GM23338 (cell line): ENCODE measurements around the gene SH3GL2. TPM values are rescaled to one million over a fixed set of nuclear protein-coding genes. Genes with fewer than 3 reads are reported as not detected.

Experiments
- ATAC-seq: fragments of 200-7000 bp; cut with Tn5 transposase; 3 replicates; pipeline ENCODE4 v1.9.1; 2020
- DNase-seq: peaks from one replicate; pipeline ENCODE4 v3.0.0-alpha.2; 2015; ENCODE audit warnings: low spot score
- H2AFZ ChIP-seq: fragments of 200-600 bp; sonication (generic); 2 replicates; pipeline ENCODE4 v1.8.0; 2016; ENCODE audit warnings: antibody characterized with exemption, mild to moderate bottlenecking, moderate library complexity
- H3F3A ChIP-seq: fragments of 200-600 bp; sonication (generic); replicated peaks from 2 replicates; pipeline ENCODE4 v1.8.0; 2017; ENCODE audit warnings: antibody characterized with exemption, mixed run types, low read depth
- H3K27ac ChIP-seq: fragments of 200-600 bp; sonication (generic); 2 replicates; pipeline ENCODE4 v1.6.1; 2016; ENCODE audit warnings: low read depth
- H3K27me3 ChIP-seq: fragments of 200-600 bp; sonication (generic); 2 replicates; pipeline ENCODE4 v1.8.0; 2016; ENCODE audit warnings: mild to moderate bottlenecking, mixed run types, moderate library complexity; ENCODE audit not compliant: insufficient read depth
- H3K36me3 ChIP-seq: fragments of 200-600 bp; sonication (generic); 2 replicates; pipeline ENCODE4 v1.8.0; 2016; ENCODE audit warnings: mild to moderate bottlenecking; ENCODE audit not compliant: insufficient read depth
- H3K4me1 ChIP-seq: fragments of 200-600 bp; sonication (generic); 2 replicates; pipeline ENCODE4 v1.8.0; 2016; ENCODE audit warnings: mild to moderate bottlenecking, moderate library complexity; ENCODE audit not compliant: insufficient read depth
- H3K4me2 ChIP-seq: fragments of 200-600 bp; sonication (generic); 2 replicates; pipeline ENCODE4 v1.7.1; 2017; ENCODE audit warnings: mixed run types
- H3K4me3 ChIP-seq: fragments of 200-600 bp; sonication (generic); 2 replicates; pipeline ENCODE4 v1.6.1; 2016; ENCODE audit warnings: mixed run types
- H3K79me2 ChIP-seq: fragments of 200-600 bp; sonication (generic); replicated peaks from 2 replicates; pipeline ENCODE4 v1.8.0; 2017; ENCODE audit warnings: mild to moderate bottlenecking; ENCODE audit not compliant: insufficient read depth
- H3K9me2 ChIP-seq: fragments of 200-600 bp; sonication (generic); 2 replicates; pipeline ENCODE4 v1.8.0; 2017; ENCODE audit not compliant: insufficient read depth
- H4K20me1 ChIP-seq: fragments of 200-600 bp; sonication (generic); replicated peaks from 2 replicates; pipeline ENCODE4 v1.8.0; 2017; ENCODE audit warnings: mild to moderate bottlenecking; ENCODE audit not compliant: insufficient read depth
- H3K27ac Mint-ChIP-seq: 2 replicates; pipeline ENCODE4 v1.8.0; 2020; ENCODE audit warnings: inconsistent platforms, mild to moderate bottlenecking, moderate library complexity, mixed read lengths
- H3K27me3 Mint-ChIP-seq: 3 replicates; pipeline ENCODE4 v1.8.0; 2022; ENCODE audit warnings: low read depth, mild to moderate bottlenecking, moderate library complexity, mixed read lengths, inconsistent platforms; ENCODE audit not compliant: insufficient read depth, poor library complexity
- H3K36me3 Mint-ChIP-seq: 3 replicates; pipeline ENCODE4 v1.8.0; 2021; ENCODE audit warnings: low read depth, mild to moderate bottlenecking, inconsistent platforms, moderate library complexity, mixed read lengths
- H3K4me1 Mint-ChIP-seq: 3 replicates; pipeline ENCODE4 v1.8.0; 2020; ENCODE audit warnings: mild to moderate bottlenecking, inconsistent platforms, mixed read lengths
- H3K4me3 Mint-ChIP-seq: 3 replicates; pipeline ENCODE4 v1.8.0; 2021; ENCODE audit warnings: moderate library complexity, mild to moderate bottlenecking, inconsistent platforms, mixed read lengths
- H3K9me3 Mint-ChIP-seq: 3 replicates; pipeline ENCODE4 v1.8.0; 2020; ENCODE audit warnings: moderate library complexity, mild to moderate bottlenecking, inconsistent platforms, mixed read lengths
- CREB1 ChIP-seq: fragments of 250-450 bp; sonication (Bioruptor Pico); IDR thresholded peaks from 2 replicates; pipeline ENCODE4 v1.5.0; 2020; ENCODE audit warnings: low read depth, mild to moderate bottlenecking, moderate library complexity
- EZH2 ChIP-seq: fragments of 200-600 bp; sonication (generic); IDR thresholded peaks from one replicate; pipeline ENCODE4 v1.8.0; 2017; ENCODE audit warnings: antibody characterized with exemption, mild to moderate bottlenecking, low read depth; ENCODE audit not compliant: unreplicated experiment
- EZH2phosphoT487 ChIP-seq: fragments of 200-600 bp; sonication (generic); IDR thresholded peaks from one replicate; pipeline ENCODE4 v1.8.1; 2018; ENCODE audit warnings: antibody characterized with exemption; ENCODE audit not compliant: unreplicated experiment
- JUNB ChIP-seq: IDR thresholded peaks from one replicate; pipeline ENCODE4 v1.6.1; 2016; ENCODE audit warnings: antibody characterized with exemption; ENCODE audit not compliant: unreplicated experiment
- POLR2AphosphoS5 ChIP-seq: IDR thresholded peaks from 2 replicates; pipeline ENCODE4 v1.6.1; 2016; ENCODE audit warnings: antibody characterized with exemption, low read depth
- ZNF114 ChIP-seq: fragments of 250-450 bp; sonication (Bioruptor Pico); IDR thresholded peaks from 2 replicates; pipeline ENCODE4 v1.5.0; 2020; ENCODE audit warnings: mild to moderate bottlenecking, moderate library complexity
- ZNF331 ChIP-seq: fragments of 250-450 bp; sonication (Bioruptor Pico); IDR thresholded peaks from 2 replicates; pipeline ENCODE4 v1.5.0; 2020; ENCODE audit warnings: low read depth, mild to moderate bottlenecking, moderate library complexity
- polyA plus RNA-seq: library from polyadenylated mRNA; unstranded; fragments of >200 nt; fragmentation: Nextera tagmentation; extraction: Ambion mirVana; gene quantifications from 2 replicates; pipeline ENCODE4 v1.2.1, GENCODE V29; 2016
- total RNA-seq: library from RNA; depleted of rRNA; stranded (reverse); fragments of >200 nt; shearing (Covaris generic); gene quantifications from 2 replicates; pipeline ENCODE4 v1.2.3, GENCODE V29; 2014
- TF ChIP-seq, protein P1 (sequence below): IDR thresholded peaks from one replicate; pipeline ENCODE4 v1.6.1; 2018; ENCODE audit warnings: antibody characterized with exemption; ENCODE audit not compliant: unreplicated experiment
- TF ChIP-seq, protein P2 (sequence below): fragments of 250-450 bp; sonication (Bioruptor Pico); IDR thresholded peaks from 2 replicates; pipeline ENCODE4 v1.5.0; 2020; ENCODE audit warnings: mild to moderate bottlenecking, moderate library complexity
- TF ChIP-seq, protein P3 (sequence below): IDR thresholded peaks from 2 replicates; pipeline ENCODE4 v1.6.1; 2016; ENCODE audit warnings: antibody characterized with exemption

The SH3GL2 gene
- total and polyA plus RNA-seq, 2 experiments from 2014 or later = 5.9 to 8.6 TPM

DNA sequence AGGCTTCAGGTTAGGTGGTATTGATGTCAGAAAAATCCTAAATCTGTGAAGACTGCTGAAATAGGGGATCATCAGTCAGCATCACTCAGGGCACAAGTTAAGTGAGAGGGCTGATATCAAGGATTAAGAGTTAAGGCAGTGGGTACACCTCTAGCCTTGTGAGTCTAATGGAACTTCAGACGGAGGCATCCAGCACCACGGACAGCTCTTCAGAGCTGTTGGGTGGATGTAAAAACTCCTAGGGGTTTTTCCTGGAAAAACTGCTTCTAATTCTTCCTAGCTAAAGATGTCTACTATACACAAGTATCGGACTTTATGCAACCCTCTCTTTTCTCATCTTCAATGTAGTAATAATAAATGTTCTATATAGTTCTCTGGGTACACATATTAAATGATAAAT is 165.9 kb downstream of the SH3GL2 start:
- ATAC-seq = peak; percentile 79
- H4K20me1 ChIP-seq = 0 out of 2 replicates have a peak, but pooled peaks cover 4% of the 10 kb centered on the region
- Mint-ChIP-seq H3K27ac (no peak overlapping the region), H3K27me3 (peaks cover 2% of the 10 kb centered on the region), H3K9me3 (no peaks in the 10 kb centered on the region), H3K4me1 (peaks cover 6% of the 10 kb centered on the region), H3K36me3 (no peaks in the 10 kb centered on the region), H3K4me3 (no peak overlapping the region)
- H3K4me3 ChIP-seq = no peak overlapping the region
- peak; percentile 77 for DNase-seq
- no peak for TF ChIP-seq EZH2
- TF ChIP-seq, protein P1, sequence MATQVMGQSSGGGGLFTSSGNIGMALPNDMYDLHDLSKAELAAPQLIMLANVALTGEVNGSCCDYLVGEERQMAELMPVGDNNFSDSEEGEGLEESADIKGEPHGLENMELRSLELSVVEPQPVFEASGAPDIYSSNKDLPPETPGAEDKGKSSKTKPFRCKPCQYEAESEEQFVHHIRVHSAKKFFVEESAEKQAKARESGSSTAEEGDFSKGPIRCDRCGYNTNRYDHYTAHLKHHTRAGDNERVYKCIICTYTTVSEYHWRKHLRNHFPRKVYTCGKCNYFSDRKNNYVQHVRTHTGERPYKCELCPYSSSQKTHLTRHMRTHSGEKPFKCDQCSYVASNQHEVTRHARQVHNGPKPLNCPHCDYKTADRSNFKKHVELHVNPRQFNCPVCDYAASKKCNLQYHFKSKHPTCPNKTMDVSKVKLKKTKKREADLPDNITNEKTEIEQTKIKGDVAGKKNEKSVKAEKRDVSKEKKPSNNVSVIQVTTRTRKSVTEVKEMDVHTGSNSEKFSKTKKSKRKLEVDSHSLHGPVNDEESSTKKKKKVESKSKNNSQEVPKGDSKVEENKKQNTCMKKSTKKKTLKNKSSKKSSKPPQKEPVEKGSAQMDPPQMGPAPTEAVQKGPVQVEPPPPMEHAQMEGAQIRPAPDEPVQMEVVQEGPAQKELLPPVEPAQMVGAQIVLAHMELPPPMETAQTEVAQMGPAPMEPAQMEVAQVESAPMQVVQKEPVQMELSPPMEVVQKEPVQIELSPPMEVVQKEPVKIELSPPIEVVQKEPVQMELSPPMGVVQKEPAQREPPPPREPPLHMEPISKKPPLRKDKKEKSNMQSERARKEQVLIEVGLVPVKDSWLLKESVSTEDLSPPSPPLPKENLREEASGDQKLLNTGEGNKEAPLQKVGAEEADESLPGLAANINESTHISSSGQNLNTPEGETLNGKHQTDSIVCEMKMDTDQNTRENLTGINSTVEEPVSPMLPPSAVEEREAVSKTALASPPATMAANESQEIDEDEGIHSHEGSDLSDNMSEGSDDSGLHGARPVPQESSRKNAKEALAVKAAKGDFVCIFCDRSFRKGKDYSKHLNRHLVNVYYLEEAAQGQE = peak; percentile 88
- no peaks in the 10 kb centered on the region for H3K36me3 ChIP-seq
- no peaks in the 10 kb centered on the region for H3F3A ChIP-seq
- 0 out of 2 replicates have a peak, but pooled peaks cover 7% of the 10 kb centered on the region for H3K4me1 ChIP-seq
- H3K9me2 ChIP-seq = no peaks in the 10 kb centered on the region
- H3K79me2 ChIP-seq = no peaks in the 10 kb centered on the region
- no peak overlapping the region for H2AFZ ChIP-seq
- H3K27ac ChIP-seq = no peak overlapping the region
- H3K27me3 ChIP-seq = no peaks in the 10 kb centered on the region
- no peak overlapping the region for H3K4me2 ChIP-seq

- Histone ChIP-seq H3F3A (no peaks in the 10 kb centered on the region), H3K79me2 (no peaks in the 10 kb centered on the region), H3K27ac (no peak overlapping the region), H3K4me3 (no peak overlapping the region), H2AFZ (no peak overlapping the region), H3K36me3 (no peaks in the 10 kb centered on the region), H4K20me1 (peaks cover 4% of the 10 kb centered on the region; the same call in 1 of the 2 replicates), H3K9me2 (no peaks in the 10 kb centered on the region), H3K4me1 (no peaks in the 10 kb centered on the region), H3K4me2 (no peak overlapping the region), H3K27me3 (no peaks in the 10 kb centered on the region)
- TF ChIP-seq ZNF114 (no peak), EZH2phosphoT487 (no peak), JUNB (no peak), CREB1 (CRISPR knock-in tag) (no peak), POLR2AphosphoS5 (no peak), ZNF331 (CRISPR knock-in tag) (no peak)
- TF ChIP-seq, protein P2, sequence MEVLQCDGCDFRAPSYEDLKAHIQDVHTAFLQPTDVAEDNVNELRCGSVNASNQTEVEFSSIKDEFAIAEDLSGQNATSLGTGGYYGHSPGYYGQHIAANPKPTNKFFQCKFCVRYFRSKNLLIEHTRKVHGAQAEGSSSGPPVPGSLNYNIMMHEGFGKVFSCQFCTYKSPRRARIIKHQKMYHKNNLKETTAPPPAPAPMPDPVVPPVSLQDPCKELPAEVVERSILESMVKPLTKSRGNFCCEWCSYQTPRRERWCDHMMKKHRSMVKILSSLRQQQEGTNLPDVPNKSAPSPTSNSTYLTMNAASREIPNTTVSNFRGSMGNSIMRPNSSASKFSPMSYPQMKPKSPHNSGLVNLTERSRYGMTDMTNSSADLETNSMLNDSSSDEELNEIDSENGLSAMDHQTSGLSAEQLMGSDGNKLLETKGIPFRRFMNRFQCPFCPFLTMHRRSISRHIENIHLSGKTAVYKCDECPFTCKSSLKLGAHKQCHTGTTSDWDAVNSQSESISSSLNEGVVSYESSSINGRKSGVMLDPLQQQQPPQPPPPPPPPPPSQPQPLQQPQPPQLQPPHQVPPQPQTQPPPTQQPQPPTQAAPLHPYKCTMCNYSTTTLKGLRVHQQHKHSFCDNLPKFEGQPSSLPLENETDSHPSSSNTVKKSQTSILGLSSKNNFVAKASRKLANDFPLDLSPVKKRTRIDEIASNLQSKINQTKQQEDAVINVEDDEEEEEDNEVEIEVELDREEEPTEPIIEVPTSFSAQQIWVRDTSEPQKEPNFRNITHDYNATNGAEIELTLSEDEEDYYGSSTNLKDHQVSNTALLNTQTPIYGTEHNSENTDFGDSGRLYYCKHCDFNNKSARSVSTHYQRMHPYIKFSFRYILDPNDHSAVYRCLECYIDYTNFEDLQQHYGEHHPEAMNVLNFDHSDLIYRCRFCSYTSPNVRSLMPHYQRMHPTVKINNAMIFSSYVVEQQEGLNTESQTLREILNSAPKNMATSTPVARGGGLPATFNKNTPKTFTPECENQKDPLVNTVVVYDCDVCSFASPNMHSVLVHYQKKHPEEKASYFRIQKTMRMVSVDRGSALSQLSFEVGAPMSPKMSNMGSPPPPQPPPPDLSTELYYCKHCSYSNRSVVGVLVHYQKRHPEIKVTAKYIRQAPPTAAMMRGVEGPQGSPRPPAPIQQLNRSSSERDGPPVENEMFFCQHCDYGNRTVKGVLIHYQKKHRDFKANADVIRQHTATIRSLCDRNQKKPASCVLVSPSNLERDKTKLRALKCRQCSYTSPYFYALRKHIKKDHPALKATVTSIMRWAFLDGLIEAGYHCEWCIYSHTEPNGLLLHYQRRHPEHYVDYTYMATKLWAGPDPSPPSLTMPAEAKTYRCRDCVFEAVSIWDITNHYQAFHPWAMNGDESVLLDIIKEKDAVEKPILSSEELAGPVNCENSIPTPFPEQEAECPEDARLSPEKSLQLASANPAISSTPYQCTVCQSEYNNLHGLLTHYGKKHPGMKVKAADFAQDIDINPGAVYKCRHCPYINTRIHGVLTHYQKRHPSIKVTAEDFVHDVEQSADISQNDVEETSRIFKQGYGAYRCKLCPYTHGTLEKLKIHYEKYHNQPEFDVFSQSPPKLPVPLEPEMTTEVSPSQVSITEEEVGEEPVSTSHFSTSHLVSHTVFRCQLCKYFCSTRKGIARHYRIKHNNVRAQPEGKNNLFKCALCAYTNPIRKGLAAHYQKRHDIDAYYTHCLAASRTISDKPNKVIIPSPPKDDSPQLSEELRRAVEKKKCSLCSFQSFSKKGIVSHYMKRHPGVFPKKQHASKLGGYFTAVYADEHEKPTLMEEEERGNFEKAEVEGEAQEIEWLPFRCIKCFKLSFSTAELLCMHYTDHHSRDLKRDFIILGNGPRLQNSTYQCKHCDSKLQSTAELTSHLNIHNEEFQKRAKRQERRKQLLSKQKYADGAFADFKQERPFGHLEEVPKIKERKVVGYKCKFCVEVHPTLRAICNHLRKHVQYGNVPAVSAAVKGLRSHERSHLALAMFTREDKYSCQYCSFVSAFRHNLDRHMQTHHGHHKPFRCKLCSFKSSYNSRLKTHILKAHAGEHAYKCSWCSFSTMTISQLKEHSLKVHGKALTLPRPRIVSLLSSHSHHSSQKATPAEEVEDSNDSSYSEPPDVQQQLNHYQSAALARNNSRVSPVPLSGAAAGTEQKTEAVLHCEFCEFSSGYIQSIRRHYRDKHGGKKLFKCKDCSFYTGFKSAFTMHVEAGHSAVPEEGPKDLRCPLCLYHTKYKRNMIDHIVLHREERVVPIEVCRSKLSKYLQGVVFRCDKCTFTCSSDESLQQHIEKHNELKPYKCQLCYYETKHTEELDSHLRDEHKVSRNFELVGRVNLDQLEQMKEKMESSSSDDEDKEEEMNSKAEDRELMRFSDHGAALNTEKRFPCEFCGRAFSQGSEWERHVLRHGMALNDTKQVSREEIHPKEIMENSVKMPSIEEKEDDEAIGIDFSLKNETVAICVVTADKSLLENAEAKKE (CRISPR knock-in tag) = no peak
- TF ChIP-seq, protein P3, sequence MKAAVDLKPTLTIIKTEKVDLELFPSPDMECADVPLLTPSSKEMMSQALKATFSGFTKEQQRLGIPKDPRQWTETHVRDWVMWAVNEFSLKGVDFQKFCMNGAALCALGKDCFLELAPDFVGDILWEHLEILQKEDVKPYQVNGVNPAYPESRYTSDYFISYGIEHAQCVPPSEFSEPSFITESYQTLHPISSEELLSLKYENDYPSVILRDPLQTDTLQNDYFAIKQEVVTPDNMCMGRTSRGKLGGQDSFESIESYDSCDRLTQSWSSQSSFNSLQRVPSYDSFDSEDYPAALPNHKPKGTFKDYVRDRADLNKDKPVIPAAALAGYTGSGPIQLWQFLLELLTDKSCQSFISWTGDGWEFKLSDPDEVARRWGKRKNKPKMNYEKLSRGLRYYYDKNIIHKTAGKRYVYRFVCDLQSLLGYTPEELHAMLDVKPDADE = no peak
- Mint-ChIP-seq H3K27me3 (peaks cover 2% of the 10 kb centered on the region), H3K9me3 (no peaks in the 10 kb centered on the region; the same call in 1 of the 3 replicates), H3K27ac (no peak overlapping the region), H3K36me3 (no peaks in the 10 kb centered on the region; the same call in 2 of the 3 replicates), H3K4me3 (no peak overlapping the region), H3K4me1 (no peaks in the 10 kb centered on the region)
- ATAC-seq (peak; percentile 39; the same call in 2 of the 3 replicates), DNase-seq (no peak)
These were observed 171.4 kb downstream of the SH3GL2 start for GRCh38 chr9:17750269-17750668.
